Measurements from ENCODE around the gene MDN1.

MDN1 gene

DNA sequence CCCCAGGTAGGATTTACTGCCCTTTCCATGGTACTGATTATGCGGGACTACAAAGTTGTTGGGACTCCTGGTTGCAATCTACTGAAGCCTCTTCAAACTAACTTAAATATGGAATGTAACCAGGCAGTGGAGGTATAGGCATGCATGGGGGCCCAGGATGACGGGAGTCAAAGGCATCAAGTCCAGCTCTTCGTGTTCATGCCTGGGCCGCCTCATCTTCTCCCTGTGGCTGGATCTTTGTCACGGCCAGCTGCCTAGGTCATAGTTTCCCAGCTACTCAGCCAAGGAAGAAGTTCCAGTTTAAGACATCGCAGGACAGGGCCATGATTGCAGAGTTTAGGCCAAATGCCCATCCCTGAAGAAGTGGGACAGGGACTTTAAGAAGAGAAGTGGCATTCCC lies 201.6 kb downstream of the MDN1 start:
- no peaks in the 10 kb centered on the region for H3K9me3 Mint-ChIP-seq
- H3K4me3 Mint-ChIP-seq = no peak overlapping the region
- ATAC-seq (replicated peaks; ENCODE audit: extremely low read depth, poor library complexity, severe bottlenecking) = no peak
- H3K4me1 Mint-ChIP-seq = no peaks in the 10 kb centered on the region
- H3K36me3 Mint-ChIP-seq (ENCODE audit: insufficient read depth) = peaks cover 2% of the 10 kb centered on the region
- H3K27me3 Mint-ChIP-seq = no peaks in the 10 kb centered on the region
- DNase-seq (ENCODE audit: low spot score in 2 of 2) = no peak
- no peak overlapping the region for H3K27ac Mint-ChIP-seq (ENCODE audit: low read depth)

DNA sequence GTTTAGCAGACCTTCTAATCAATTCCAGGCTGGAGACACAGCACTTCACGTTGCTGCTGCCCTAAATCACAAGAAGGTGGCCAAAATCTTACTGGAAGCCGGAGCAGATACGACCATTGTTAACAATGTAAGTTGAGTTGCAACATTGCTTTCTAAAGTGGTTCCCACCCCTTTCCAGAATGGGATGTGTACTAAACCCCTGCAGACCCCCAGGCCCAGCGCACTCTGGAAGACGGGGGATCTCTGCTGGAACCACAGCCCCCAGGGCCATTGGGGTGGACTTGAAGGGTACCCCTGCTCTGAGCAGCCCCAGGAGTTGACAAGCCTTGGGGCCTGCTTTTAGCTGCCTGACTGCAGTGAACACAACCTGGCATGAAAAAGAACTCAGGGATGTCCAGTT lies 203.1 kb downstream of the MDN1 start:
- no peaks in the 10 kb centered on the region for H3K9me3 Mint-ChIP-seq
- peaks cover 2% of the 10 kb centered on the region for H3K36me3 Mint-ChIP-seq (ENCODE audit: insufficient read depth)
- no peaks in the 10 kb centered on the region for H3K4me1 Mint-ChIP-seq
- H3K27me3 Mint-ChIP-seq = no peaks in the 10 kb centered on the region
- DNase-seq (ENCODE audit: low spot score in 2 of 2) (no peak), ATAC-seq (replicated peaks; ENCODE audit: extremely low read depth, poor library complexity, severe bottlenecking) (no peak)
- H3K4me3 Mint-ChIP-seq = no peak overlapping the region
- no peak overlapping the region for H3K27ac Mint-ChIP-seq (ENCODE audit: low read depth)

DNA sequence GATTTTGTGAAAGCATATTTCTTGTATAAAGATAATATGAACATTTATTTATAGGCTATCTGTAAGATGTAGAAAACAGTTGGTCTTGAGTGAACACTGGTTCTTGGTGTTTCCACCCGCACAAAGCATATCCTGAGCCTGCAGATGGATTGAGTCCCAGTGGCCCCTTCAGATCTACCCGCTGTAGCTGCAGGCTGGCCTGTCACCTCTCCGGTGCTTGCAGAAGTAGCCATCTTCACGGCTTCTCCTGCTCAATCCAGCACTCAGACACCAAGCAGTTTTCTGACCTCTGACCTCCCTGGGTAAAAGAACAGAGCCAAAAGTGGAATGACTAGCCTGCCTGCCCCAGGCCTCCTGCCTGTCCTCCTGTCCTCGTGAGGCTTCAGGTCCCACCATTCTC lies 203.7 kb downstream of the MDN1 start:
- ATAC-seq (replicated peaks; ENCODE audit: extremely low read depth, poor library complexity, severe bottlenecking) (no peak), DNase-seq (ENCODE audit: low spot score in 2 of 2) (no peak)
- Mint-ChIP-seq H3K27me3 (no peaks in the 10 kb centered on the region), H3K9me3 (no peaks in the 10 kb centered on the region), H3K27ac (ENCODE audit: low read depth) (no peak overlapping the region), H3K36me3 (ENCODE audit: insufficient read depth) (peaks cover 2% of the 10 kb centered on the region), H3K4me3 (no peak overlapping the region), H3K4me1 (no peaks in the 10 kb centered on the region)

DNA sequence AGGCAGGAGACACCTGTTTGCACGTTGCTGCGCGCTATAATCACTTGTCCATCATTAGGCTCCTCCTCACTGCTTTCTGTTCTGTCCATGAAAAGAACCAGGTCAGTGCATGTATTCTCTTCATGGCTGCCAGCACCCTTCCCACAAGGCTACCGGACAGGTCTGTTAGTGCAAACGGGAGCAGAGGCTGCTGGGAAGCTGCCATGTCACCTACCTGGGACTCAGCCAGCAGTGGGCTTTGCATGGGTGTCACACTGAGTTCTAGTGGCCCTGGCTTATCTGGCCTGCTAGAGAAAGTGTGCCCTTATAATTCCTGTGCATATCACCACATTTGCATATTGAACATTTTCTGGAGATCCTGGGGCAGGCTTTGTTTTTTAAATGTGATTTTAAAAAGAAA lies 205.8 kb downstream of the MDN1 start:
- DNase-seq (ENCODE audit: low spot score in 2 of 2) (no peak), ATAC-seq (replicated peaks; ENCODE audit: extremely low read depth, poor library complexity, severe bottlenecking) (no peak)
- Mint-ChIP-seq H3K36me3 (ENCODE audit: insufficient read depth) (peaks cover 2% of the 10 kb centered on the region), H3K9me3 (no peaks in the 10 kb centered on the region), H3K27me3 (no peaks in the 10 kb centered on the region), H3K4me3 (no peak overlapping the region), H3K27ac (ENCODE audit: low read depth) (no peak overlapping the region), H3K4me1 (no peaks in the 10 kb centered on the region)

DNA sequence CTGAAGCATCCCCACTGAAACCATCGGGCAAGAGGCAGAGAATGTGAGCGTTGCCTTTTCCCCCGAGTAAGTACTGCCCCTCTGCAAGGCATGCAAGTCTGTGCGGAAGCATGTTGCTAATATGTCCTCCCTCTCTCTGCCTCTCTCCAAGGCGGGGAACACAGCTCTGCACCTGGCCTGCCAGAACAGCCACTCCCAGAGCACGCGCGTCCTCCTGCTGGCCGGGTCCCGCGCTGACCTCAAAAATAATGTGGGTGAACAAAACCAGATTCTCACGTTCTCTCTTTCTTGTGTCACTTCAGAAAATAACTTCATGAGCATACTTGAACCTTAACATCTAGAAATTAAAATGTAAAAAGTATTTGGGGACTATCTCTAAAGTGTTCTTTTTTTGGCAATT lies 207.5 kb downstream of the MDN1 start:
- Mint-ChIP-seq H3K4me1 (no peaks in the 10 kb centered on the region), H3K4me3 (no peak overlapping the region), H3K36me3 (ENCODE audit: insufficient read depth) (peaks cover 2% of the 10 kb centered on the region), H3K27ac (ENCODE audit: low read depth) (no peak overlapping the region), H3K27me3 (no peaks in the 10 kb centered on the region), H3K9me3 (no peaks in the 10 kb centered on the region)
- DNase-seq (ENCODE audit: low spot score in 2 of 2) = no peak
- no peak for ATAC-seq (replicated peaks; ENCODE audit: extremely low read depth, poor library complexity, severe bottlenecking)

DNA sequence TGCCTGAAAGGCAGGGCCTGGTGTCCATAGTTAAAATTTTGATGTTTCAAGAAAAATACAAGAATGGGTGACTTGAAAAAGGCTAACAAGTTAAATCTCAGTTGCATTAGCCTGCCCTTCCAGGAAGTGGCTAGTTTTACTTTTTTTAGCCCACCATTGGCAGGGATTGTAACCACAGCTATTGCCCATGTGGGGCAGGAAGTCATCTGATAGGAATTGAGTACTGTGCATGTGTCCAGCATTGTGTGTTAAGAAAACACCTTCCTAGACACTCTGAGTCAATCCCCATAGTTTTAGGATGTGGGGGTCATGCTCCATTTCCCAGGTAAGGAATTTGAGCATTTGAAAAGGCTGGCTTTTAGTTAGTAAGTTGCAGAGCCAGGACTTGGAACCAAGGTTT lies 207.9 kb downstream of the MDN1 start:
- H3K36me3 Mint-ChIP-seq (ENCODE audit: insufficient read depth) = peaks cover 2% of the 10 kb centered on the region
- no peak overlapping the region for H3K27ac Mint-ChIP-seq (ENCODE audit: low read depth)
- H3K9me3 Mint-ChIP-seq = no peaks in the 10 kb centered on the region
- H3K27me3 Mint-ChIP-seq = no peaks in the 10 kb centered on the region
- no peak overlapping the region for H3K4me3 Mint-ChIP-seq
- no peaks in the 10 kb centered on the region for H3K4me1 Mint-ChIP-seq
- ATAC-seq (replicated peaks; ENCODE audit: extremely low read depth, poor library complexity, severe bottlenecking) = no peak
- no peak for DNase-seq (ENCODE audit: low spot score in 2 of 2)

DNA sequence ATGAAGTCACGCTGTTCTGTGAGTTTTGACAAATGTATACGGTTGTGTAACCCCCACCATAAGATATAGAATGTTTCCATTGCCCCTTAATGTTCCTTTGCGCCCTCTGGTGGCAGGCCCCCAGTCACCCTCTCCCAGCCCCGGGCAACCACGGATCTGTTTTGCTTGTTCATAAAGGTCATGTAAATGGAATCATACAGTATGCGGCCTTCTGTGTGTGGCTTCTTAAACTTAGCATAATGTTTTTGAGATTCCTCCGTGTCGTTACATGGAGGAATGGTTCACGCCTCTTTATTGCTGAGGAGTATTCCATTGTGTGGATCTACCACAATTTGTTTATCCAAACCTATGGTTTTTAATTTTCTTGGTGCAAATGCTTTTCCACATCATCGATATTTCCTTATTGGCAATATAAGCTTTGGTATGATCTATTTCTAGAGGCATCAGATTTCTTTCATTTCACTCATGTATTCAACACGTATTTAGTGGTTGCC lies 209.4 kb downstream of the MDN1 start:
- no peaks in the 10 kb centered on the region for H3K9me3 Mint-ChIP-seq
- H3K36me3 Mint-ChIP-seq (ENCODE audit: insufficient read depth) = peaks cover 2% of the 10 kb centered on the region
- DNase-seq (ENCODE audit: low spot score in 2 of 2) = peak; percentile 54 to 70
- H3K27ac Mint-ChIP-seq (ENCODE audit: low read depth) = no peak overlapping the region
- peak; percentile 68 for ATAC-seq (replicated peaks; ENCODE audit: extremely low read depth, poor library complexity, severe bottlenecking)
- no peak overlapping the region for H3K4me3 Mint-ChIP-seq
- H3K27me3 Mint-ChIP-seq = no peaks in the 10 kb centered on the region
- no peaks in the 10 kb centered on the region for H3K4me1 Mint-ChIP-seq

DNA sequence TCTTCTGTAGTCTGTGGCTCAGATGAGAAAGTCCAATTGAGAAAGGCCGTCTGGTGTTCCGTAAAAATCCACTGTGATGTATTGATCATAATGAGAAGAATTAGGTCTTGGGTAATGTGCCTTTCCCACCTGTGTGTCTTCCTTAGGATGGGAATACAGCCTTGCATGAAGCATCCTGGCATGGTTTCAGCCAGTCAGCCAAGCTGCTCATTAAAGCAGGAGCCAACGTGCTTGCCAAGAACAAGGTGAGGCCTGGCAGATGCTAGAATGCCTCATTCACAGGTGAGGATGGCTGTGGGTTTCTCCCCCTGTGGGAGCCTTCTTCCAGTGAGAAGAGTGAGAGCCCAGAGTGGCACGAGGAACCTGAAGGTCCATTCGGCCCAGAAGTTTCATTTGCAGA lies 213.7 kb downstream of the MDN1 start:
- DNase-seq (ENCODE audit: low spot score in 2 of 2) (no peak), ATAC-seq (replicated peaks; ENCODE audit: extremely low read depth, poor library complexity, severe bottlenecking) (no peak)
- H3K27ac Mint-ChIP-seq (ENCODE audit: low read depth) = no peak overlapping the region
- no peaks in the 10 kb centered on the region for H3K4me1 Mint-ChIP-seq
- no peak overlapping the region for H3K4me3 Mint-ChIP-seq
- H3K9me3 Mint-ChIP-seq = no peaks in the 10 kb centered on the region
- H3K27me3 Mint-ChIP-seq = no peaks in the 10 kb centered on the region
- peaks cover 4% of the 10 kb centered on the region for H3K36me3 Mint-ChIP-seq (ENCODE audit: insufficient read depth)

DNA sequence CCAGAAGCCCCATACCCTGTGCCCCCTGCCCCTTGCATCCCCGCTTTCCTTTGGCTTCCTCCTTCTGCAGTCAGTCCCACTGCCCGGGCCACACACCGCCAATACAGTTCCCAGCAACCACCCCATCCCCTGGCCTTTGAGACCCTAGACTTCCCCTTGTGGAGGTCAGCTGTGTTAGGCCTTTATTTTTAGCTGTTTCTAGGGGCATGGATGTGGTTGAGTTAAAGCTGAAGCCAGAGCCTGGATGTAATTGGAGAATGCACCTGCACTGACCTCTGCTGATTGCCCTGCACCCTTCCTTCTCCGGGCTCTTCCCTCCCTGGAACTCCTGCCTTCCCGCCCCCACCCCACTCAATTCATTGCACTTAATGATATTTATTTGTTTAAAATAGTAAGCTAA lies 214.9 kb downstream of the MDN1 start:
- H3K27me3 Mint-ChIP-seq = no peaks in the 10 kb centered on the region
- no peak for ATAC-seq (replicated peaks; ENCODE audit: extremely low read depth, poor library complexity, severe bottlenecking)
- H3K4me1 Mint-ChIP-seq = no peaks in the 10 kb centered on the region
- no peaks in the 10 kb centered on the region for H3K9me3 Mint-ChIP-seq
- no peak overlapping the region for H3K4me3 Mint-ChIP-seq
- H3K27ac Mint-ChIP-seq (ENCODE audit: low read depth) = no peak overlapping the region
- H3K36me3 Mint-ChIP-seq (ENCODE audit: insufficient read depth) = peaks cover 4% of the 10 kb centered on the region
- DNase-seq (ENCODE audit: low spot score in 2 of 2) = no peak

DNA sequence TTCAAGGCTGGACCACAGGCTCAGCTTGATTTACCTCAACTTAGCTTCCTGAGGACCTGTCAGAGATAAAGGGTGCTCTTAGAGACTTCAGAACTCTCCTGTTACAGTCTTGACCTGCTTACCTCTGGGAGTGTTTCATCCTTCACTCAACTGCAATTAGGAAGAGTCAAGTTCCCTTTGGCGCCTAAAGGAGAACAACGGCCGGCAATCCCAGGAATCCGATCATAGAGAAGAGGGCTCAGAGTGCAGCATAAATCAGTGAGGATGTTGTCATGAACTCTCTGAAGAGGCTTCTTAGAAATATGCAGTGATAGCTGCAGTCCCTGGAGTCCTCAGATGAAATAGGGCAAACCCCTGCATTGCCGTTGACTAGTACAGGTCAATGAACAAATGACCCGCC lies 217.4 kb downstream of the MDN1 start:
- no peaks in the 10 kb centered on the region for H3K27me3 Mint-ChIP-seq
- peaks cover 2% of the 10 kb centered on the region for H3K36me3 Mint-ChIP-seq (ENCODE audit: insufficient read depth)
- H3K27ac Mint-ChIP-seq (ENCODE audit: low read depth) = no peak overlapping the region
- no peaks in the 10 kb centered on the region for H3K4me1 Mint-ChIP-seq
- H3K9me3 Mint-ChIP-seq = no peaks in the 10 kb centered on the region
- no peak overlapping the region for H3K4me3 Mint-ChIP-seq
- ATAC-seq (replicated peaks; ENCODE audit: extremely low read depth, poor library complexity, severe bottlenecking) = no peak
- DNase-seq (ENCODE audit: low spot score in 2 of 2) = no peak

DNA sequence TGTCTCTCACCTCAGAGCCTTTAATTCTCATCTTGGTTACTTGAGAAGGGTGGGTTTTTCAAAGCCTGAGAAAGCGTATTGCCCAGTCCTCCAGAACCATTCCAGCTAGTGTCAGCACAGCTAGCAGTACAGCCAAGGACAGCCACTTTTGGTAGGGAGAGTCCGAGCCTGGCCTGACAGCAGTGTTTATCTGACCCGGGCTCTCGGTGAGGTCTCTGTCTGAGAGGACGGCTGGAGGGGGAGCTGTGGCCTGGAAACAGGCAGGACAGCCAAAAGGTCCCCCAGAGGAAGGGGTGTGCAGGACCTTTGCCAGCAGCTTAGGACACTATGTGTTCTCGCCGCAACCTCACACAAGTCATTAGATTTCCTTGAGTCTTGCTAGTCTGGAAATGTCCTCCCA lies 219.9 kb downstream of the MDN1 start:
- Mint-ChIP-seq H3K9me3 (no peaks in the 10 kb centered on the region), H3K36me3 (ENCODE audit: insufficient read depth) (peaks cover 2% of the 10 kb centered on the region), H3K27me3 (no peaks in the 10 kb centered on the region), H3K4me3 (no peak overlapping the region), H3K27ac (ENCODE audit: low read depth) (no peak overlapping the region), H3K4me1 (peaks cover 12% of the 10 kb centered on the region)
- no peak for ATAC-seq (replicated peaks; ENCODE audit: extremely low read depth, poor library complexity, severe bottlenecking)
- DNase-seq (ENCODE audit: low spot score in 2 of 2) = no peak

DNA sequence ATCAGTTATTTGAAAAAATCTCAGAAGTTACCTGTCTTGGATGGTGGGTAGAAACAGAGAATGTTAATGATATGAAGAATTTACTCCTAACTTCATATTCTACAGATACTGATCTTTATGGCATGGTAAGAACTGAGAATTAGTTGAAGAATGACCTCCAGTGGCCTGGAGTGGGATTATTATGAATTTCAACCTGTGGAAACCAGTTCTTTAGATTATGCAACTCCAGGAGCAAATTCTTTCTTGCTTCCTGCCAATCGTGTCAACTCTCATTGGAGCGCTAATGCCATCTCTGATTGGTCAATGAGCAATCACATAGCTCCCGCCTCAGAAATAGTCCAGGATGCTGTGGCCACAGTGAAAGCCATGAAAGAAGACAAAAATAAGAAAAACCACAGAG lies 221.6 kb downstream of the MDN1 start:
- DNase-seq (ENCODE audit: low spot score in 2 of 2) = no peak
- no peak overlapping the region for H3K27ac Mint-ChIP-seq (ENCODE audit: low read depth)
- H3K36me3 Mint-ChIP-seq (ENCODE audit: insufficient read depth) = no peaks in the 10 kb centered on the region
- no peak for ATAC-seq (replicated peaks; ENCODE audit: extremely low read depth, poor library complexity, severe bottlenecking)
- H3K9me3 Mint-ChIP-seq = no peaks in the 10 kb centered on the region
- no peak overlapping the region for H3K4me3 Mint-ChIP-seq
- H3K4me1 Mint-ChIP-seq = peaks cover 12% of the 10 kb centered on the region
- no peaks in the 10 kb centered on the region for H3K27me3 Mint-ChIP-seq

DNA sequence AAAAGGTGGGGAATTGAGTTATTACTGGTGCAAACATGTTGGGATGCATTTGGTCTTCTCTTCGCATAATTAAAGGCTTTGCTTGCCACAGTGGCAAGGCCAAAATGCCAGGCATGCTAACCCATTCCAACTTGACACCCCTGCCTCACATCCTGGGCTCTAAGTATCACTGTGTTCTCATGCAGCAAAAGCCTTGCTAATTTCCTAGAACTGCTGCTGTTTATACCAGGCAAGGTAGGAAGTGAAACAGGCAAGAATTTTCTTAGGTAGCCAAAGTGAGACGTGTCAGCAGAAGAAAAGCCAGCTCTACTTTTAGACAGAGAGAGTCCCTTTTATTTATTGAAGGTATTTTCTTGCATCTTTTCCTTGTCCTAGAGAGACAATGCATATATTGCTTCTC lies 222.2 kb downstream of the MDN1 start:
- H3K4me1 Mint-ChIP-seq = peaks cover 12% of the 10 kb centered on the region
- no peak overlapping the region for H3K27ac Mint-ChIP-seq (ENCODE audit: low read depth)
- no peak for ATAC-seq (replicated peaks; ENCODE audit: extremely low read depth, poor library complexity, severe bottlenecking)

DNA sequence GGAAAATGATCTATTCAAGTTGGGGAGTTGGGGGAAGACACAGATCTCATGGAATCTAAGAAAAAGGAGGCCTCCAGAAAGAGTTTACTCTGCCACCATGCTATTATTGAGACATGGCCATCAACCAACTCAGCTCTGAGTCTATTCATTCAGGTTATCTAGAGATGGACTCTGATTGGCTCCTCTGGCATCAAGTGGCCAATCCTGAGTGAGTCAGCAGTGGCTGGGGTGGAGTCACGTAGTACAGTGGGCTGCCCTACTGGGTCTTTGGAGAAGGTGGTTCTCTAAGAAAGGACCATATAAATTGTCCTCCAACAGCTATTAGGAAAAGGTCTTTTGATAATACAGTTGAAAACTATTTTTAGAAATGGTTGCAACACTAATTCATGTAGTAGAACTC lies 223.1 kb downstream of the MDN1 start:
- H3K4me1 Mint-ChIP-seq = peaks cover 12% of the 10 kb centered on the region
- H3K27me3 Mint-ChIP-seq = no peaks in the 10 kb centered on the region
- H3K36me3 Mint-ChIP-seq (ENCODE audit: insufficient read depth) = no peaks in the 10 kb centered on the region
- ATAC-seq (replicated peaks; ENCODE audit: extremely low read depth, poor library complexity, severe bottlenecking) (no peak), DNase-seq (ENCODE audit: low spot score in 2 of 2) (no peak)
- H3K4me3 Mint-ChIP-seq = no peak overlapping the region
- H3K9me3 Mint-ChIP-seq = no peaks in the 10 kb centered on the region
- peak overlapping the region; percentile 41 for H3K27ac Mint-ChIP-seq (ENCODE audit: low read depth)

More for the DNA sequence above, 222.2 kb downstream of the MDN1 start:
- Mint-ChIP-seq H3K27me3 (no peaks in the 10 kb centered on the region), H3K9me3 (no peaks in the 10 kb centered on the region), H3K4me3 (no peak overlapping the region), H3K36me3 (ENCODE audit: insufficient read depth) (no peaks in the 10 kb centered on the region)
- no peak for DNase-seq (ENCODE audit: low spot score in 2 of 2)

Measured in central memory CD8-positive, alpha-beta T cell (primary cell).